Measurements from ENCODE around the gene FBXL5. TPM values are rescaled to one million over a fixed set of nuclear protein-coding genes. Genes with fewer than 3 reads are reported as not detected.

FBXL5 gene
- total RNA-seq, 4 donors from 2014 or later = 58.7 to 104 (median 99.4) TPM

DNA sequence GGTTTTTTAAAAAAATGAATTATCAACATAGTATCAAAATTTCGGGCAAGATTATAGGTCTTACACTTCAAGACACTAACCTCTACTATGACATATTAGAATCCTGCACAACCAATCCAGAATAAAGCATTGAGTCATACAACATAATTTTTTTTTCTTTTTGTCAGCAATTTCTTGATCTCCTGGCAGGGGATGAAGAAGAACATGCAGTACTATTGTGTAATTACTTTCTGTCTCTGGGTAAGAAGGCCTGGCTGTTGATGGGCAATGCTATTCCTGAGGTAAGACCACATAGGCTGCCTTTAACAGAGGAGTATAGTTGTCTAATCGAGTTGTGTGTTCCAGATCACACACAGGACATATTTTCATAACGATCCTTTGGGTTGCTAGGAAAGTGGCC lies 67.5 kb downstream of the FBXL5 start:
- H3K9me3 ChIP-seq = no peaks in the 10 kb centered on the region
- no peaks in the 10 kb centered on the region for H3K36me3 ChIP-seq
- DNase-seq = no peak
- H3K27ac ChIP-seq = no peak overlapping the region
- no peaks in the 10 kb centered on the region for H3K4me1 ChIP-seq
- no peak for TF ChIP-seq POLR2A (IDR thresholded peaks at IDR 0.05)
- H3K4me3 ChIP-seq = no peak overlapping the region
- H3K27me3 ChIP-seq = no peaks in the 10 kb centered on the region

DNA sequence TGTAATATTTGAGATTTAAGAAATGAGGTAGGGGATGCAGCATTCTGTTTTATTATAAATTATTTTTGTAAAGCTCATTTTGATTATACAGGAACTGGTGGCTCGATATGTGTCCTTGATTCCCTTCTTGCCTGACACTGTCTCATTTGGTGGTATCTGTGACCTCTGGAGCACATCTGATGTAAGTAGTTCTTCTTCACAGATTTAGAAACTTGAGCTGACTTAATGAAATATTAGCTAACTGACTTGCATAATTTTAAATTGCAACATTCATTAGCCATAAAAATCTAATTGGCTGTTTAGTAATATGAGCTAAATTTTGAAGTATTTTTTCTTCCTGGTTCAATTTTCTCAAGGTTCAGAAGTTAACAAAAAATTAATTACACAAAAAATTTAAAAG lies 69.1 kb downstream of the FBXL5 start:
- no peak for DNase-seq

DNA sequence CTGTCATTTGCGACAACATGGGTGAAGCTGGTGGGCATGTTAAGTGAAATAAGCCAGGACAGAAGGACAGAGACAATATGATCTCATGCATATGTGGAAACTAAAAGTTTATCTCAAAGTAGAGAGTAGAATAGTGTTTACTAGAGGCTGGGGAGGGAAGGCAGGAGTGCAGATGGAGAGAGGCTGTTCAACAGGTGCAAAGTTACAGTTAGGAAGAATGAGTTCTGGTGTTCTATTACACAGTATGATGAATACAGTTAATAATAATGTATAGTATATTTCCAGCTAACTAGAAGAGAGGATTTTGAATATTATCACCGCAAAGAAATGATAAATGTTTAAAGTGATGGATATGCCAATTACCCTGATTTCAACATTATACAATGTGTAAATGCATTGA lies 69.8 kb downstream of the FBXL5 start:
- Histone ChIP-seq H3K27me3 (no peaks in the 10 kb centered on the region), H3K4me1 (no peaks in the 10 kb centered on the region), H3K9me3 (no peaks in the 10 kb centered on the region), H3K4me3 (no peak overlapping the region), H3K27ac (no peak overlapping the region), H3K36me3 (no peaks in the 10 kb centered on the region)
- TF ChIP-seq, protein P1, sequence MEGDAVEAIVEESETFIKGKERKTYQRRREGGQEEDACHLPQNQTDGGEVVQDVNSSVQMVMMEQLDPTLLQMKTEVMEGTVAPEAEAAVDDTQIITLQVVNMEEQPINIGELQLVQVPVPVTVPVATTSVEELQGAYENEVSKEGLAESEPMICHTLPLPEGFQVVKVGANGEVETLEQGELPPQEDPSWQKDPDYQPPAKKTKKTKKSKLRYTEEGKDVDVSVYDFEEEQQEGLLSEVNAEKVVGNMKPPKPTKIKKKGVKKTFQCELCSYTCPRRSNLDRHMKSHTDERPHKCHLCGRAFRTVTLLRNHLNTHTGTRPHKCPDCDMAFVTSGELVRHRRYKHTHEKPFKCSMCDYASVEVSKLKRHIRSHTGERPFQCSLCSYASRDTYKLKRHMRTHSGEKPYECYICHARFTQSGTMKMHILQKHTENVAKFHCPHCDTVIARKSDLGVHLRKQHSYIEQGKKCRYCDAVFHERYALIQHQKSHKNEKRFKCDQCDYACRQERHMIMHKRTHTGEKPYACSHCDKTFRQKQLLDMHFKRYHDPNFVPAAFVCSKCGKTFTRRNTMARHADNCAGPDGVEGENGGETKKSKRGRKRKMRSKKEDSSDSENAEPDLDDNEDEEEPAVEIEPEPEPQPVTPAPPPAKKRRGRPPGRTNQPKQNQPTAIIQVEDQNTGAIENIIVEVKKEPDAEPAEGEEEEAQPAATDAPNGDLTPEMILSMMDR (IDR thresholded peaks at IDR 0.05) = no peak
- no peak for TF ChIP-seq POLR2A (IDR thresholded peaks at IDR 0.05)
- DNase-seq = no peak

More for the DNA sequence above, 69.1 kb downstream of the FBXL5 start:
- Histone ChIP-seq H3K4me3 (no peak overlapping the region), H3K9me3 (no peaks in the 10 kb centered on the region), H3K4me1 (no peaks in the 10 kb centered on the region), H3K27ac (no peak overlapping the region), H3K36me3 (no peaks in the 10 kb centered on the region), H3K27me3 (no peaks in the 10 kb centered on the region)
- TF ChIP-seq POLR2A (IDR thresholded peaks at IDR 0.05) = no peak
- TF ChIP-seq, protein P1 (IDR thresholded peaks at IDR 0.05) = no peak

DNA sequence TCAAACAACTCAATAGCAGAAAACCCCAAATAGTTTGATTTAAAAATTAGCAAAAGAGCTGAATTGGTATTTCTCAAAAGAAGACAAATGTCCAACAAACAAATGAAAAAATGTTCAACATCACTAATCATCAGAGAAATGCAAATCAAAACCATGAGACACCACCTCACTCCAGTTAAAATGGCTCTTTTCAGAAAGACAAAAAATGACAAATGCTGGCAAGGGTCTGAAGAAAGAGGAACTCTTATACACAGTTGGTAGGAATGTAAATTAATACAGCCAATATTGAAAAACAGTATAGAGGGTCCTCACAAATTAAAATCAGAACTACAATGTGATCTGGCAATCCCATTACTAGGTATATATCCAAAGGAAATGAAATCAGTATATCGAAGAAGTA lies 70.4 kb downstream of the FBXL5 start:
- TF ChIP-seq, protein P1 (IDR thresholded peaks at IDR 0.05) = no peak
- TF ChIP-seq POLR2A (IDR thresholded peaks at IDR 0.05) = no peak
- no peaks in the 10 kb centered on the region for H3K27me3 ChIP-seq
- no peaks in the 10 kb centered on the region for H3K4me1 ChIP-seq
- H3K9me3 ChIP-seq = no peaks in the 10 kb centered on the region
- H3K27ac ChIP-seq = no peak overlapping the region
- no peak overlapping the region for H3K4me3 ChIP-seq
- no peak for DNase-seq
- no peaks in the 10 kb centered on the region for H3K36me3 ChIP-seq

DNA sequence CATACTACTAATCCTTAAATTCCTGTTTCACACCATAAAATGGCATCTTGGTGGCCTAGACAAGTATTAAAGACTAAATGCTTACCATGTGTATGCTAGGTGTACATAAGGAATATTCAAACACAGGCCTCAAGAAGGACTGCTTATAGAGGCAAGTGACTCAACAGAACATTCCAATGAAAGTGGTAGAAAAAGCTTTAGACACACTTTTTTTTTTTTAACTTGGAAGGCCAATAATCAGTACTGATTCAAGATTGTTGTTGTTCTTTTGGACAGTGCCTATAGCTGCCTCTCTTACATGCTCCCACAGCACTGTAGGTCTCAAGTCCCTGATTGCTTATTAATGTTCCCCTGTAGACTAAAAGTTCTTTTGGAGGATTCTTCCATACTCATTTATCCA lies 77.6 kb downstream of the FBXL5 start:
- peaks cover 0 to 3% (median 0%) of the 10 kb centered on the region in 3 donors for H3K36me3 ChIP-seq
- DNase-seq = no peak
- no peak for TF ChIP-seq POLR2A (IDR thresholded peaks at IDR 0.05)
- TF ChIP-seq, protein P1 (IDR thresholded peaks at IDR 0.05) = no peak
- H3K27ac ChIP-seq = no peak overlapping the region
- H3K4me1 ChIP-seq = no peaks in the 10 kb centered on the region
- no peak overlapping the region for H3K4me3 ChIP-seq
- H3K27me3 ChIP-seq = no peaks in the 10 kb centered on the region
- H3K9me3 ChIP-seq = no peaks in the 10 kb centered on the region

DNA sequence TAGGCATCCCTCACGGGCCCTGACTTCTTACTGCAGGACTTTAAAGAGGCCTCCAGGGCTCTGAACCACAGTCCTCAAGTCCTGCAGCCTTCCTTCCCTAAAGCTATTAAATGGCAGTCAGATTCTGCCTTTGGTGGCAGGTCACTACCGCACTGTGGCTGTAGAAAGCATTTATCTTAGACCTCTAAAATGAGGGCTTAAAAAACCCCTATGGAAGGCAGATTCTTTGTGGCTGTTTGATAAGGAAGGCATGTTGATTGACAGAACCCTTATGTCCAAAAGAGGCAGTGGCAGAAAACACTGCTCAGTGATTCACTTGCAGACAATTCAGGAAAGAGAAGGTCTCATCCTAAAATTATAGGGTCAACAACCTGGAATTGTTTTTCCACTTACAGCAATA lies 79.2 kb downstream of the FBXL5 start:
- H3K36me3 ChIP-seq = peaks cover 0 to 3% (median 0%) of the 10 kb centered on the region in 3 donors
- H3K4me3 ChIP-seq = no peak overlapping the region
- no peaks in the 10 kb centered on the region for H3K4me1 ChIP-seq
- no peaks in the 10 kb centered on the region for H3K27me3 ChIP-seq
- H3K9me3 ChIP-seq = no peaks in the 10 kb centered on the region
- TF ChIP-seq, protein P1 (IDR thresholded peaks at IDR 0.05) = no peak
- no peak for TF ChIP-seq POLR2A (IDR thresholded peaks at IDR 0.05)
- no peak for DNase-seq
- no peak overlapping the region for H3K27ac ChIP-seq

Data from Peyer's patch (tissue), 4 donors.